GM21529 (cell line): ENCODE results near the gene CCN5.
"Not testable (repeated sequence)": the region's sequence is repeated elsewhere in the genome, so short reads cannot be mapped to it uniquely, and the experiment has no call there.

Source experiments
- ATAC-seq: cut with Tn5 transposase; IDR thresholded peaks from one replicate; pipeline ENCODE4 v1.9.1; 2021; ENCODE audit not compliant: unreplicated experiment

Gene CCN5

DNA sequence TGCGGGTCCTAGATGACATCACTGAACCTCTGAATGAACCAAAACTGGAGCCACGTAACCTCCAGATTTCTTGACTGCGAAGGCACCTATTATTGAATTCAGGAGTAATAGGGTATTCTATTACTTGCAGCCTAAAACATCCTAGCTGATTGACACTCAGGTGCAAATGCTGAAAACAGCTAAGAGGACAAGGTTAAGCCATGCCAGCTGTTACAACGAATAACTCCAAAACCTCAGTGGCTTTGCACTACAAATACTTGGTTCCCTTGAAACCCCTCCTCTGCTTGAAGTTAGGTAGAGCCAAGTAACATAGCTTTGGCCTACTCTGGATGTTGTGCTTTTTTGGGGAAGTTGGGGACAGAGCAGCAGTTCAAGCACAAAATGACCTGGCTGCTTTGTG, 21.0 kb upstream of the CCN5 start:
- ATAC-seq, result no peak

DNA sequence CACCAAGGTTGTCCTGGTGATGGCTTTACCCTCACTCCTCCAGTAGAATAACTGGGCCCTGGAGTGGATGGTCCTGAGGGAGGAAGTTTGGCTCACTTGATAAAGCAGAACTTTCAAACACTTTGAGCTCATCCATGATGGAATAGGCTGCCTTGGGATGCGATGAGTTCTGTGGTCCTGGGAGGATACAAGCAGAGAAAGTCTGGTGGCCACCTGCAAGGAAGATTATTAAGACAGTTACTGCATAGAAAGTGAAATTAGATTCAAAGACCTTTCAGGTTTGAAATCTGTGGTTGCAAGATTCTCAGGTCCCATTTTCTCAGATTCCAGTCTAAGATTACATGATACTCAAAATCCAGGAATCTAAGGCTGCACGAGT, 19.9 kb upstream of the CCN5 start:
- ATAC-seq, result no peak

DNA sequence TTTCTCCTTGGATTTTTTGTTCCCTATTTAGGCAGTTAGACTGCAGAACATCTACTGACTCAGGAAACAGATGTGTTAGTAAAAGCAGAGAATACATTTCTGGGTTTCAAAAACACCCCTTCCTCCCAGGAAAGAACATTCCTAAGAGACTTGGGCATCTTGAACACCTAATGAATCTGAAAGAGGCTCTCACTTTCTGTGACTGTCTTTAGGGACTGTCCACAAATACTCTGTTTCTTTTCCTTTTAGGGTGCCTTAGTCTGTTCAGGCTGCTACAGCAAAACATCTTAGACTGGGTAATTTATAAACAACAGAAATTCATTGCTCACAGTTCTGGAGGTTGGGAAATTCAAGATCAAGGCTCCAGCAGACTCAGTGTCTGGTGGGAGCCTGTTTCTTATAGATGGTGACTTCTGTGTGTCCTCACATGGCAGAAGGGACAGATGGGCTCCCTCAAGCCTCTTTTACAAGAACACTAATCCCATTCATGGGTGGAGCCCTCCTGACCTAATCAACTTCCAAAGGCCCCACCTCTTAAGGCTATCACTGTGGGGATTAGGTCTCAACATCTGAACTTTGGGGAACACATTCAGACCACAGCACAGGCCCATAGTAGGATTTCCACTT, 19.4 kb upstream of the CCN5 start:
- no peak for ATAC-seq

DNA sequence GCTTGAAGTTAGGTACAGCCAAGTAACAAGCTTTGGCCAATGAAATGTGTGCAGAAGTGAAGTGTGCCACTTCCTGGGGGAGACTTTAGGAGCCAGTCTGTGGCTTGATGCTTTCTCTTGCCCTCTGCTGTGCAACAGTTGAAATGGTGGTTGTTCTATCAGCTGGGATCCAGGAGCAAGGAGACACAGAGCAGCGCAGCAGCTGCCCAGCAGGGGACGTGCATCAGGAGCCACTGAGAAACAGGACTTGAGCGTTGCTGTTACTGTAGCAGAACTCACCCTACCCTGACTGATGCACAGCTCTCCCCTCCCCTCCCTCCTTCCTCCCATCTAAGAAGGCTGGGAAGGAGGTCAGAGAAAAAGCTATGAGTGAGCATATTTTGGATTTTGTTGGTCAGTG, 18.9 kb upstream of the CCN5 start:
- ATAC-seq, result no peak

DNA sequence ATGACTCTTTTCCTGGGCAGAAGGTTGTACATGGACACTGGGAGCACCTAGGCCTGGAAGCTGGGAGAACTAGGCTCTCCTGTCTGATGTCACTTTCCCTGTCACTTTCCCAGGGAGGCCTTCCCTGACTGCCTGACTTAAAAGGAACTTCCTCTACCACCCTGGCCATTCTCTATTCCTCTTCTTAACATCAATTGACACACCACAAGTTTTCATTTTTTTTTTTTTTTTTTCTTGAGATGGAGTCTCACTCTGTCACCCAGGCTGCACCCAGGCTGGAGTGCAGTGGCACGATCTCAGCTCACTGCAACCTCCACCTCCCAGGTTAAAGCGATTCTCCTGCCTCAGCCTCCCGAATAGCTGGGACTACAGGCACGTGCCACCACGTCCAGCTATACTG, 18.1 kb upstream of the CCN5 start:
- ATAC-seq, result not testable (repeated sequence)

DNA sequence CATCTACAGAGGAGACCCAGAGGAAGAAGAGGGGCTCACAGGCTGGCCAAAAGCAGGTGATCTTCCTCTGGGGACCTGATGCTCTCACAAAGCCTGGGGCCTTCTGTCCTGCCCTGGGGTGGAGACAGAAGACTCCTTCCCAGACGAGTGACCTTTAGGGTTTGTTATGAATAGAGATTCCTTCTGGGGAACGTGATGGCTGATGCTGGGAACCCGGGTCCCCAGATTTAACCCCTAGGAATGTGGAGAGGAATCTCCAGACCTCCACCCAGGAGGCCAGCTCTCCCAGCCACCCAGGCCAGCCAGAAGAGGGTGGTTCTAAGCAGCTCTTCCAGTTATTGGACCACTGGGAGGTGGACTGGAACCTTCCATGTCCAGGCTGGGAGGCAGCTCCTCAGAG, 16.8 kb upstream of the CCN5 start:
- ATAC-seq, result no peak

DNA sequence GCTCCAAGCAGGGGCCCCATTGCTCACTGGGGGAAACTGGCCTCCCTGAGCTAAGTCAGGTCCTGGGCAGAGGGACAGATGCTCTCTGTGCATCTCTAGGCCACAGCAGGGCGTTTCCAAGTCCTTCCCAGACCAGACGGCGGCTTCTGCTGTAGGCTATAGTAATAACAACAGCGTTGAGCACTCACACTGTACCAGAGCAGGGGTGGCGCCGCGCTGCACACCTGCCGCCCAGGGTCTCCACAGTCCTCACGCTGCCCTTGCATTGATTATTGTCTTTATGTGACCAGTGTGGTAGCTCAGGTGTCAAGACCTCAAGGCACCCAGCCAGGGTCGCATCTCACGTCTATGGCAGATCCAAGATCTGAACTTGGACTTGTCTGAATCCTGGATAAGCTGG, 14.9 kb upstream of the CCN5 start:
- no peak for ATAC-seq

DNA sequence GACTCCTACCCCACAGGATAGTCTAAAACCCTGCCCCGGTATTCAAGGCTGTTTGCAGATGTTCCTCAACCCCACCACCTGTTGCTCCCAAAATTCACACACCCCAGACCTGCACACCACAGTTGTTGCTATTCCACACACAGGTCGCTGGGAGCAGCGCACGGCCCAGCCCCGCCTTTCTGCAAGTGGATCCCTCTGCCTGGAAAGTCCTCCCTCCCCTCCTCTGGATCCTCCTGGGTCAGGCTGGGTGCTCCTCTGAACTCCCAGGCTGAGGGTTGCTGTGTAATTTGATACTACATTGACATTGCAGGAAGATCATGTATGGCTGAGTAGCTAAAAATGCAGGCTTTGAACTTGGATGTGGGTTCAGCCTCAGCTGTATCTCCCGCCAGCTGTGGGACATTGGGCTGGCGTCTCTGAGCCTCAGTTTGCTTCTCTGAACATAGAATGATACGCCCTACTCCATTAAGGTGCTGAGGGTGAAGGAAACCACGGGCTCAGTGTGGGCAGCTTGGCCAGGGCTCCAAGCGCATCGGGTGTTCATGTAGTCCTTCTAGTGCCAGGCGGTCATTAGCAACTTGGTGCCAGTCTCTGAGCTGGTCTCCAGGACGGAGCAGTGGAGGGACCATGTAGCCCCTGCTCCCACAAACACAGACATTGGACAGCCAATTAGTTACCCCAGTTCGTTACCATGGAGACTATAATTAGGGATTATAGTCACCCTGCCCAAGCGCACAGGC, 13.9 kb upstream of the CCN5 start:
- no peak for ATAC-seq

DNA sequence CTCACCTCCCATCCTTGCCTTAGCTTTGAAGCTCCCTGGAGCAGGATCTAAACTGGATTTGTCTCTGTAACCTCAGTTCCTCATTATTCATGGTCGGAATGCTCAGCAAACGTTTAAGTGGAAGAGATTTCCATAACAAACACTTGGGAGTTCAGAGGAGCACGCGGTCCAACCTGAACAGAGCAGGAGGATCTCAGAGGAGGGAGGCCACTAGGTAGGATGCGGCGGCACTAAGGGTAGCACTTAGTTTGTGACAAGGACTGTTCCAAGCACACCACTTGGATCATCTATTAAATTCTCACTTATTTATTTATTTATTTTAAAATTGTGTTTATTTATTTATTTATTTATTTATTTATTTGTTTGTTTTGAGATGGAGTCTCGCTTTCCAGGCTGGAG, 13.3 kb upstream of the CCN5 start:
- no peak for ATAC-seq

DNA sequence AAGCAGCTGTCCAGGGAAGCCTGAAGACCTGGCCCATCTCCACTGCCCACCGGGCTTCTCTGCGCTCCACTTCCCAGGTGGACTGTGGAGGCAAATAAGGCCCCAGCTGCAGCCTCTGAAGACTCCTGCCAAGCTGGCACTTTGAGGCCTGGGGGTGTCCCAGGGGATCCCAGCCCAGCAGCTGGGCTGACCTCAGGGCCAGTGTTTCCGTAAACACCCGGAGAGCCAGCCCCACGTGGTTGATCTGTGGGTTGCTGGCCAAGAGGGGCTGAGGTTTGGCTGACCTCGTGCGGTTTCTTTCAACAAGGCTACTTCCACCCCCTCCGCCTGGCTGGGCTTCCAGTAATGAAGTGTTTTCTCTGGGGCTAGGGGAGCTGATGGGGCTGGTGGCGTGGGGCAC, 12.4 kb upstream of the CCN5 start:
- ATAC-seq, result no peak

DNA sequence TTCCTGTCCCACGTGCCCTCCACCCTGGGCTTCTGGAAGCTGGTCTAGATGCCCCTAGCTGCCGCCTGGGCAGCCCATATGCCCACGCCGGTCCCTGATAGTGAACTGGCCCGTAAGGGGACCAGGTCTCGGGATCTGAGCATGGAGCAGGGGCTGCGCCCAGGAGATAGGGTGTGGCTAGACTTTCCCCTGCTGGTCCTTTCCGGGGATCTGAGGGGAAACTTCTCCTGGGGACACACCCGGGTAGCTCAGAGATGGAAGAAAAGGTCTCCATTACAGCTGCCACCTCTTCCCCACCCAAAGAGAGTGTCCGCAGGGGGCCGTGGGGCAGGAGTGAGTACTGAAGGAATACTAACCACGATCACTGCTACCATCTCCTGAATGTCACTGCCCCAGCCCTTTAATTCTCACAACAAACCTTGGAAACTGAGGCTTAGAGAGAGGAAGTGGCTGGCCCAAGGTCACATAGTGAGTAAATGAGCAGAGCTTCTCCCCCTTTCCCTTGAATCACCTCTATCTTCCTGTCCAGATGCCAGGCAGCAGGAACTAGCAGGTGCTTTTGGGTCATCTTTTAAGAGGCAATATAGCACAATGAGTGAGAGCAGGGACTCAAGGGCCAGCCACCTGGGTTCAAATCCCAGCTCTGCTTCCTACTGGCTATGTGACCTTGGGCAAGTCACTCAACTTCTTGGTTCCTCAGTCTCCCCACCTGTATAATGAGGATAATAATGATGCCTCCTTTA, 11.8 kb upstream of the CCN5 start:
- no peak for ATAC-seq

DNA sequence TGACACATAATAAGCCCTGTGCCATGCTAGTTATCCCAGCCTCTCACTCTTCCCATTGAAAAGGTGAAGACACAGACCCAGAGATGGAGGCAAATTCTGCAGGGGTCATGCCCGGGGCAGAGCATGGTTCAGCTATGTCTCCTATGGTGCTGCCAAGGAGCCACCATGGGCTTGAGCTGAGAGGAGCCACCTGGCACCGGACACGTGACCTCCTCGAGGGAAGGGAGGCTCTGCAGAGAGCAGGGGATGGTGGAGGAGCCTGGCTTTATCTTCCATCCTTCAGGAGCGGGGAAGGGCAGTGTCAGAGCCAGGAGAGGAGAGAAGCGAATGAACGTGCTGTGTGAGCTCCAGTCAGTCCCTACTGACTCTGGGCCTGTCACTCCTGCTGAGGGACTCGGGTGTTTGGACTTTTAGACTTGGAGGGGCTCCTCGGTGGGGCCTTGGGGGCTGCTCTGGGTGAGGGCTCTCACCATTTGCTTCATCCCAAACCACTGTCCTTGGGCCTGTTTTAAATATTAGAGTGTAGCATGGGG, 11.1 kb upstream of the CCN5 start:
- no peak for ATAC-seq

DNA sequence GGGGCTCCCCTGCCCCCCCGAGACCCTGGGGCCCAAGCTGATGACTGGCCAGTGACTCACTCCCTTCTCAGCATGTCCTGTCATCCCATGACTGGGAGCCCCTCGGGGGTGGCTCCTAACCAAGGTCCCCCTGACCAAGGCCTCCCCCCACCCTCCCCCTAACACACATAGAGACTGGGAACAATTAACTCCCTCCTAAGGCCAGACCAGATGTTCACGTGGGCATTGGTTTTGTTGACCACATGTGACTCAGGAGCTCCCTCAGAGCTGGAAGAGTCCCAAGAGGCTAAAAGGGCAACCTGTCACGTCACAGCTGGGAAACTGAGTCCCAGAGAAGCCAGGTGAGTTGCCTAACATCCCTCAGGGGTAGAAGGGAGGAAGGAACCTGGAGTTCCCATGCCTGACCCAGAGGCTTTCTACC, 10.6 kb upstream of the CCN5 start:
- ATAC-seq, result no peak

DNA sequence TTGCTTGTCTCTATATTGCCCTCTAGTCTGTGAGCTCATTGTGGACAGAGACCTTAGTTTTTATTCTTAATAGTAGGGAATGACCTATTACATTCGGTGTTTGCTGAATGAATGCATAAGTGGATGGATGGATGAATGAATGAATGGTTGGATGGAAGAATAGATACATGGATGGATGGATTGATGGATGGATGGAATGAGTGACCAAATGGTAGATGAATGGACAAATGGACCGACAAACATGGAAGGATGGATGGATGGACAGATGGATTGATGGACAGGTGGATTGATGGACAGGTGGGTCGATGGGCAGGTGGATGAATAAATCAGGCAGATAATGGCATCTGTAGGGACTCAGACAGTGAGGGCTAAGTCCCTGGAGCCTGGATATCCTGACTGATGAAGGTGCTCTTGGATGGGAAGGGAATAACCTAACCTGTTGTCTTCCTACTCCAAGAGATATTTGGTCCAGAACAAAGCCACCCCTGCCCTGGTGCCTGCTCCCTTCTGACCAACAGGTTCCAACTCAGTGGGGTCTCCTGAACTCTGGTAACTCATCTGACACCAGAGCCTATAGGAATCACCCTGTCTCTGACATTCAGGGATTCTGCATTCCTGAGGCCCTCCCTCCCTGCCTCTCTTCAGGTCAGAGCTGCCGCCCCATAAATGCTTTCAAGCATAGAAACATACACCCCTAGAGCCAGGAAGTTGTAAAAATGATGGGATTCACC, 9.6 kb upstream of the CCN5 start:
- ATAC-seq, result no peak

DNA sequence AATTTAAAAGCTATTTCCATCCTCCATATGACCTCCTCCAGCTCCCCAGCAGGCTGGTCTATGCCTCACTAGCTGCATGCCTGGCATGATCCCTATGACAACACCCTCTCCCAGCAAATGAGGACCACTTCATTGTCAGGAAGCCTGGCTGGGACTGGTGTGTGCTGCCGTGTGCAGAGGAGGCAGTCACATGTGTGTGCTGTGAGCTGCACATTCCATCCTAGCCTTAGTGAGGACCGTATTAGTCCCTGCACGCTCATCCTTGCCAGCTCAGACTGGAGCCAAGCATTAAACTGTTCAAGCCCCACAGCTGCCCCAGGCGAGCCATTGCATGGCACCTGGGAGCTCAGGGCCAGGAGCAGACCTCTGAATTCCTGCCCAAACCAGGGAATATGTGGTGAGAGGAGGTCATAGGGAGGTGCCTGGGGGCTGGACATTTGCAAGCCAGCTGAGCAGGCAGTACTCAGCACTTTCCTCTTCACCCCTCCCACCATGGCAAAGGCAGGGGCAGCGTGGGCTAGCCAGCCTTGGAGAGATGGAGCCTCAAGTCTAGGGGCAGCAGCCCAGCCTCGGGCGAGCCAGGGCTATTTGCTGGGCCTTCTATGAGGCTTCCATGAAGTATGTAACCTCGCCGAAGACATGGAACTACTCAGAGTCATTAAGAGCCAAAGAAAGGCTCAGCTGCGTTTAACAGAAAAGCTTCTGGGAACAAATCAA, 8.7 kb upstream of the CCN5 start:
- ATAC-seq, result no peak

DNA sequence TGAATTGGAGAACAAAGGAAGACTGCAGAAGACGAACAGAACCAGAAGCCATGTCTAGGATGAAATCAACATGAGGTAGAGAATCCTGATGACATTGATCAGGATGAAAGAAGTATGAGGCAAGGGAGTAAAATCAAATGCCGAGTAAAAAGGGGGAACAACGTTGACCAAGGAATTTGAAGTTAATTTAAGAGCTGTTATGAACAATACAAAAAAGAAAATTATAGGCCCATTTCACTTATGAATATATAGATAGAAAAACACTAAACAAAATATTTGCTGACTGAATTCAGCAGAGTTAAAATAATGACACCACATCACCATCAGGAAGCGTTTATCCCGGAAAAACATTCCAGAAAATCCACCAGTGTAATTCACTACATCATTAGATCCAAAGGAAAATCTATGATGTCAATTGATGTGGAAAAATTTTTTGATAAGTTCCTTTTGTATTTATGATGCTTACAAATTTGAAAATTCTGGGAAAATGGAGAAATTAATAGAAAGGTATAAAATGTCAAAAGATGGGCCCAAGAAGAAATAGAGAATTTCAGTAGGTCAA, 8.1 kb upstream of the CCN5 start:
- ATAC-seq, result no peak

DNA sequence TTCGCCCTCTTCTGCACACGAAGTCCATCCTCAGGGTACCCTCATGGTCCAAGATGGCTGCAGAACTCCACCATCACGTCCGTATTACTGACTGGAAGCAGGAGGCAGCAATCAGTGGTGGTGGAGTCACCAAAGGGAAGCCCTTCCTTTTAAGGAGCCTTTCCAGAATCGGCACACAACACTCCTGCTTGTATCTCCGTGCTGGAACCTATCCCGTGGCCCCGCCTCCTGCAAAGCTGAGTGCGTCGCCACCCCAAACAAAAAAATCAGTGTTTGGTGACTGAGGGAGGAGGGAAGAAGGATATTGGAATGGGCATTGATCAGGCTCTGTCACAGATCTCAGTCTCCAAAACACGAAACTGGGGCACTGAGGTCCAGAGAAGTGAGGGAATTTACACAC, 5.8 kb upstream of the CCN5 start:
- no peak for ATAC-seq

DNA sequence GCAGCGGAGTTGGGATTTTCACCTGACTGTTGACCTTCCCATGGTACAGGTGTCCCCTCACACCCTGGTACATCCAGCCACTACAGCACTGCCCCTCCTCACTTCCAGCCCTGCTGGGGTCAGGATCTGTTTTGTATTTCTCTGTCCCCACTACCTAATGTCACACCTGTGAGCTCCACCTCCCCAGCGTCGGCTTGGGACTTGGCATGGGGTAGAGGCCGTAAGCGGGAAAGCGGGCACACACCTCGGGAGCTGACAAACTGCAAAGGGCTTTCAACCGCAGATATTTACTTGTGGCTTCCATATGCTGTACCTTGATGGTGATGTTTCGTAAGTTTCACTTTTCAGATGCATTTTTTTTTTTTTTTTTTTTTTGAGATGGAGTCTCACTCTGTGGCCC, 5.4 kb upstream of the CCN5 start:
- no peak for ATAC-seq

DNA sequence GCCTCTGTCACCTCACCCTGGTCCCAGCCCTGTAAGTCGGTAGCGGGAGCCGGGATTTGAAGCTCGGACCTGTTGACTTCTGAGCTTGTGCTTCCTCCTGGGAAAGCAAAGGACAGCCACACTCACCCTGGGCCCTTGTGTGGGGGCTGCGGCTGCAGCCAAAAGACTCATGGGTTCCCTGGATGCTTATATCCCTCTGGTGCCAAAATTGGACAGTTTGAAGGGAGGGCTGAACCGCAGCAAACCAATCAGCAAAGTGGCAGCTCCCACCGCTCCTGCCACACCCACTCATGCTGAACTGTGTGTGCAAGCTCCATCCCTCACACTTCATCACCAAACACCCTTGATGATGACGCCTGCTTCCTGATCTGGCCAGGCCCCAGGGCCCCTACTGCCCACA, 3.9 kb upstream of the CCN5 start:
- ATAC-seq, result no peak

DNA sequence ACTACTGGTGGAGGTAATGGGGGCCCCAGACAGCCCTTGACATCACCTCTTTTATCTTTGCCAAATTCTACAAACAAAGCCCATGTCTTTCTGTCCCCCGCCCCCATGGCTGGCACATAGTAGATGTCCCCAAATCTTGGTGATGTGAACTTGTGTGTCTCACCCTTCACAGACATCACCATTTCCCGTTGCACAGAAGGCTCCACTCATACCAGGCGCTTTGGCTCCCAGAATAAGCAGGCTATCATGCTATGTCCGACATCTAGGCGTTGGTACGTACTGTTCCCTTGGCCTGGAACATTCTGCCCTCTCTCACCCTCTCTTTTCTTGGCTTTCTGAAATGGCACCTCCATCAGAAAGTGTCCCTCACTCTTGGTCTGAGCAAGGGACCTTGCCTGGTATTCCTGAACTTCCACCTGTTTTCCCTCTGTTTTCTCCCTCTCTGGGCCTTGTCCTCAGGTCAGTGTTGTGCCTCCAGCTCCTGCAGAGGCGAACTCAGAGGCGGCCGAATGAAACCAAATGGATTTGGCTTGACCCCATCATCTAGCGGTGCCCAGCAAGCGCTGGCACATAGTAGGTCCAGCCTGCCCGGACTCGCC, 968 bp upstream of the CCN5 start:
- no peak for ATAC-seq
